ENCODE measurements around the gene IL1A. TPM values are rescaled to one million over a fixed set of nuclear protein-coding genes. Genes with fewer than 3 reads are reported as not detected.

The IL1A gene
- total and polyA plus RNA-seq, 9 donors = 0.07 to 0.69 (median 0.12) TPM; not detected in 4

GRCh38 chr2:112725545-112726457 is 58.5 kb downstream of the IL1A start:
- Histone ChIP-seq H3K4me3 (no peak overlapping the region), H3K9me3 (no peaks in the 10 kb centered on the region), H3K27ac (no peak overlapping the region), H3K27me3 (no peaks in the 10 kb centered on the region), H3K4me1 (ENCODE audit: insufficient read depth) (no peaks in the 10 kb centered on the region), H3K36me3 (no peaks in the 10 kb centered on the region)
- 81 to 88% (median 84%) methylated on average over 15 of the region's 15 CpGs for WGBS, 3 donors
- TF ChIP-seq CTCF (IDR thresholded peaks at IDR 0.05) = no peak
- no peak for TF ChIP-seq EP300 (IDR thresholded peaks at IDR 0.05)
- TF ChIP-seq POLR2A (IDR thresholded peaks at IDR 0.05) = no peak
- intact Hi-C loops (cut with DNase I) = loop anchor here in 2 of 4 donors (5.0 to 10.0 kb wide), 2 partner anchors 101 to 124 kb away; no protein-coding TSS in a partner anchor
- no peak for DNase-seq

GRCh38 chr2:112724591-112725525 is 59.4 kb downstream of the IL1A start:
- intact Hi-C loops (cut with DNase I) = loop anchor here in 2 of 4 donors (5.0 to 10.0 kb wide), 2 partner anchors 100 to 123 kb away; no protein-coding TSS in a partner anchor
- 79 to 84% (median 83%) methylated on average over 19 to 21 of the region's 21 CpGs for WGBS, 3 donors
- Histone ChIP-seq H3K36me3 (no peaks in the 10 kb centered on the region), H3K4me3 (no peak overlapping the region), H3K4me1 (ENCODE audit: insufficient read depth) (no peaks in the 10 kb centered on the region), H3K27ac (no peak overlapping the region), H3K9me3 (no peaks in the 10 kb centered on the region), H3K27me3 (no peaks in the 10 kb centered on the region)
- TF ChIP-seq POLR2A (IDR thresholded peaks at IDR 0.05) = no peak
- no peak for TF ChIP-seq EP300 (IDR thresholded peaks at IDR 0.05)
- TF ChIP-seq CTCF (IDR thresholded peaks at IDR 0.05) = no peak
- no peak for DNase-seq

- Histone ChIP-seq H3K27me3 (no peaks in the 10 kb centered on the region), H3K27ac (no peak overlapping the region), H3K4me3 (no peak overlapping the region), H3K4me1 (ENCODE audit: insufficient read depth) (no peaks in the 10 kb centered on the region), H3K36me3 (no peaks in the 10 kb centered on the region), H3K9me3 (no peaks in the 10 kb centered on the region)
- intact Hi-C loops (cut with DNase I) = loop anchor here in 1 of 4 donors (10.0 kb wide), 1 partner anchor 99 kb away; no protein-coding TSS in a partner anchor
- DNase-seq = no peak
- 88 to 91% (median 89%) methylated on average over 8 of the region's 8 CpGs for WGBS, 3 donors
- TF ChIP-seq EP300 (IDR thresholded peaks at IDR 0.05) = no peak
- TF ChIP-seq CTCF (IDR thresholded peaks at IDR 0.05) = no peak
- TF ChIP-seq POLR2A (IDR thresholded peaks at IDR 0.05) = no peak
Observed at GRCh38 chr2:112723995-112724394, 60.3 kb downstream of the IL1A start.

Other genes with a start within 250 kb of the IL1A start
- gene POLR1B, start 242.0 kb downstream of the IL1A start, total RNA-seq = 10 to 100 TPM in 6 of 7 donors, 1 to 10 TPM in 1; 7.9 to 29.9 (median 18.9) TPM
- gene POLR1B, start 242.0 kb downstream of the IL1A start, polyA plus RNA-seq = 10 to 100 TPM in 1 of 2 donors, 1 to 10 TPM in 1; 5.6 to 25.8 TPM
- 10 to 100 TPM; 14.2 to 28.6 (median 22.2) TPM for gene CHCHD5, start 199.9 kb downstream of the IL1A start, total RNA-seq
- 10 to 100 TPM in 1 of 2 donors, 1 to 10 TPM in 1; 1.7 to 26.0 TPM for gene CHCHD5, start 199.9 kb downstream of the IL1A start, polyA plus RNA-seq
- 10 to 100 TPM; 13.1 to 49.9 (median 19.9) TPM for gene SLC20A1, start 138.6 kb downstream of the IL1A start, total RNA-seq
- 10 to 100 TPM in 1 of 2 donors, 1 to 10 TPM in 1; 8.2 to 21.8 TPM for gene SLC20A1, start 138.6 kb downstream of the IL1A start, polyA plus RNA-seq
- not detected for gene NT5DC4, start 63.5 kb downstream of the IL1A start, total RNA-seq
- not detected for gene NT5DC4, start 63.5 kb downstream of the IL1A start, polyA plus RNA-seq
- gene CKAP2L, start 19.9 kb downstream of the IL1A start, total RNA-seq = 1 to 10 TPM in 1 of 7 donors, under 1 TPM in 3, not detected in 3; 0.11 to 1.4 (median 0.14) TPM
- 1 to 10 TPM in 1 of 2 donors, under 1 TPM in 1; 0.15 to 1.3 TPM for gene CKAP2L, start 19.9 kb downstream of the IL1A start, polyA plus RNA-seq
- 1 to 10 TPM in 6 of 7 donors, not detected in 1; 1.5 to 5.2 (median 2.3) TPM for gene IL1B, start 52.3 kb upstream of the IL1A start, total RNA-seq
- 1 to 10 TPM in 1 of 2 donors, under 1 TPM in 1; 0.39 to 2.7 TPM for gene IL1B, start 52.3 kb upstream of the IL1A start, polyA plus RNA-seq
- gene IL37, start 126.7 kb upstream of the IL1A start, total RNA-seq = not detected
- gene IL37, start 126.7 kb upstream of the IL1A start, polyA plus RNA-seq = not detected
- not detected for gene IL36G, start 193.5 kb upstream of the IL1A start, total RNA-seq
- gene IL36G, start 193.5 kb upstream of the IL1A start, polyA plus RNA-seq = not detected
- not detected for gene IL36A, start 221.0 kb upstream of the IL1A start, total RNA-seq
- not detected for gene IL36A, start 221.0 kb upstream of the IL1A start, polyA plus RNA-seq